Stomach smooth muscle (tissue), 2 donors: Measurements from ENCODE around the gene PPID.

Experiments used
- H3K27ac ChIP-seq: one replicate; pipeline ENCODE4 v1.7.0; 2013; ENCODE audit warnings: mild to moderate bottlenecking, low read length, inconsistent platforms
- H3K27me3 ChIP-seq, 2 donors: one replicate each; pipeline ENCODE4 v1.7.0; 2013; ENCODE audit warnings: low read length in 2 of 2; ENCODE audit not compliant: insufficient read depth in 2 of 2, control insufficient read depth in 1 of 2
- H3K36me3 ChIP-seq, 2 donors: one replicate each; pipeline ENCODE4 v1.7.0; 2013; ENCODE audit warnings: low read length in 2 of 2; ENCODE audit not compliant: control insufficient read depth in 2 of 2, insufficient read depth in 2 of 2
- H3K4me1 ChIP-seq: one replicate; pipeline ENCODE4 v1.7.0; 2013; ENCODE audit warnings: low read length; ENCODE audit not compliant: control insufficient read depth, insufficient read depth
- H3K4me3 ChIP-seq, 2 donors: one replicate each; pipeline ENCODE4 v1.7.0; 2013; ENCODE audit warnings: low read length in 2 of 2
- H3K9ac ChIP-seq, 2 donors: one replicate each; pipeline ENCODE4 v1.7.0; 2013; ENCODE audit warnings: low read length in 2 of 2, mild to moderate bottlenecking in 1 of 2
- H3K9me3 ChIP-seq, 2 donors: one replicate each; pipeline ENCODE4 v1.7.0; 2013; ENCODE audit warnings: low read length in 2 of 2; ENCODE audit not compliant: control insufficient read depth in 2 of 2
- donor health status: healthy.
- donor health status: Pancreatic carcinoma.

The PPID gene

DNA sequence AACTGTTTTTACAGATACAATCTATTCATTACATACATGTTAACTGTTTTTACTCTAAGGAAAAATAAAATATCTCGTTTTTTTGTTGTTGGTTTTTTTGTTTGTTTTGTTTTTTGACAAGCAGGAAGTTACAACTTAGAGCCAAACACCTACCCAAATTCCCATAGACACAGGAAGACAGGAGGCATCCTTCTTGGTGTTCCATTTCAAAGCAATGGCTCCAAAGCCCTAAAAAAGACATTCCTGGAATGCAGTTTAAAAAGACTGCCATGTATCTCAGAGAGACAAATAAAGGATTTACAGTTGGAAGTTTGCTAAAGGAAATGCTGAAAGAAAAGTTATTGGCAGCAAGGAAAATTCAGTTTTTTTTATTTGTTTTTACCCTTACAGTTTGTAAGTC, 34.4 kb downstream of the PPID start:
- Histone ChIP-seq H3K27ac (no peak overlapping the region), H3K36me3 (peaks cover 15 to 21% of the 10 kb centered on the region in 2 donors), H3K4me3 (no peak overlapping the region), H3K27me3 (no peaks in the 10 kb centered on the region), H3K9me3 (no peaks in the 10 kb centered on the region), H3K4me1 (no peaks in the 10 kb centered on the region), H3K9ac (no peak overlapping the region)

DNA sequence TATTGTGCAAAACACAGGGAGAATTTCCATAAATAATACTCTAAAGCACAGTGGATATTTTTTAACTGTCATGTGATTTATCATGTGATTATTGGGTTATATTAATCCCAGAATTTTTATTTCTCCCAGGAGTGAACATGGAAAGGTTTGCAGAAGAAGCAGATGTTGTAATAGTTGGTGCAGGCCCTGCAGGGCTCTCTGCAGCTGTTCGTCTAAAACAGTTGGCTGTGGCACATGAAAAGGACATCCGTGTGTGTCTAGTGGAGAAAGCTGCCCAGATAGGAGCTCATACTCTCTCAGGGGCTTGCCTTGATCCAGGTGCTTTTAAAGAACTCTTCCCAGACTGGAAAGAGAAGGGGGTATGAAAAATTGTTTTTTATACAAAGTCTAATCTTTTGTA, 41.1 kb downstream of the PPID start:
- H3K27me3 ChIP-seq: no peaks in the 10 kb centered on the region
- H3K4me3 ChIP-seq: no peak overlapping the region
- peaks cover 2 to 9% of the 10 kb centered on the region in 2 donors for H3K36me3 ChIP-seq
- no peaks in the 10 kb centered on the region for H3K4me1 ChIP-seq
- no peak overlapping the region for H3K9ac ChIP-seq
- H3K27ac ChIP-seq: no peak overlapping the region
- no peaks in the 10 kb centered on the region for H3K9me3 ChIP-seq

DNA sequence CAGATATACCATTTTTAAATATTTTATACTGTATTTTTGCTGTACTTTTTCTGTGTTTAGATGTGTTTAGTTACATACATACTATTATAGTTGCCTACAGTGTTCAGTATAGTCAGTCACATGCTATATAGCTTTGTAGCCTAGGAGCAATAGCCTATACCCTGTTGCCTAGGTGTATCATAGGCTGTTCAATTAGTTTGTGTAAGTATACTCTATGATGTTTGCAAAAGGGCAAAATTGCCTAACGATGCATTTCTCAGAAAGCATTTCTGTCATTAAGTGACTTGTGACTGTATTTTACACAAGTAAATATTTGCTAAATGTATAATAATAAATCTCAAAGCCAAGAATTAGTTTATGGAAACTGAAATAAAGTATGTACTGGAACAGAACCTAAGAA, 41.6 kb downstream of the PPID start:
- Histone ChIP-seq H3K4me1 (no peaks in the 10 kb centered on the region), H3K4me3 (no peak overlapping the region), H3K36me3 (peaks cover 2 to 6% of the 10 kb centered on the region in 2 donors), H3K27ac (no peak overlapping the region), H3K27me3 (no peaks in the 10 kb centered on the region), H3K9me3 (no peaks in the 10 kb centered on the region), H3K9ac (no peak overlapping the region)

DNA sequence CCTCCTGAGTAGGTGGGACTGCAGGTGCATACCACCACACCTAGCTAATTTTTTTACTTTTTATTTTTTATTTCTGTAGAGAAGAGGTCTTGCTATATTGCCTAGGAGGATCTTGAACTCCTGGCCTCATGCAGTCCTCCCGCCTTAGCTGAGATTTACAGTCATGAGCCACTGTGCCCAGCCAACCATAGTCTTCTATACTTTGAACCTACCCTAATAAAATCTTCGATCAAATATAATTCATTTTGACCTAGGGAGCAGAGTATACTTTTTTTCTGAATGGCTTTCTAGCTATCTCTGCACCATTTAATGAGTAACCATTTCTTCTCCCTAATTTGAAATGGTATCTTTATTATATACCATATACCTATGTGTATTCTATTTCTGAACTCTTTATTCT, 44.4 kb downstream of the PPID start:
- Histone ChIP-seq H3K9me3 (no peaks in the 10 kb centered on the region), H3K27ac (no peak overlapping the region), H3K36me3 (no peaks in the 10 kb centered on the region), H3K4me1 (no peaks in the 10 kb centered on the region), H3K27me3 (no peaks in the 10 kb centered on the region), H3K9ac (no peak overlapping the region), H3K4me3 (no peak overlapping the region)

DNA sequence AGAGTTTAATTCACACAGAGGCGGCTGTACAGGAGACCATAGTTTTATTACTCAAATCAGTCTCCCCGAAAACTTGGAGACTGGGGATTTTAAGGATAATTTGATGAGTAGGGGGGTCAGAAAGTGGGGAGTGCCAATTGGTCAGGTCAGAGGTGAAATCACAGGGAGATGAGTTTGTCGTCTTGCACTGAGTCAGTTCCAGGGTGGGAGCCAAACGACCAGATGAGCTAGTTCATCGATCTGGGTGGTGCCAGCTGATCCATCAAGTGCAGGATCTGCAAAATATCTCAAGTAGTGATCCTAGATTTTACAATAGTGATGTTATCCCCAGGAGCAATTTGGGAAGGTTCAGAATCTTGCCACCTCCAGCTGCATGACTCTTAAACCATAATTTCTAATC, 47.1 kb downstream of the PPID start:
- no peak overlapping the region for H3K27ac ChIP-seq
- H3K4me3 ChIP-seq: no peak overlapping the region
- no peaks in the 10 kb centered on the region for H3K36me3 ChIP-seq
- no peak overlapping the region for H3K9ac ChIP-seq
- peaks cover 4% of the 10 kb centered on the region for H3K4me1 ChIP-seq
- no peaks in the 10 kb centered on the region for H3K27me3 ChIP-seq
- H3K9me3 ChIP-seq: no peaks in the 10 kb centered on the region

DNA sequence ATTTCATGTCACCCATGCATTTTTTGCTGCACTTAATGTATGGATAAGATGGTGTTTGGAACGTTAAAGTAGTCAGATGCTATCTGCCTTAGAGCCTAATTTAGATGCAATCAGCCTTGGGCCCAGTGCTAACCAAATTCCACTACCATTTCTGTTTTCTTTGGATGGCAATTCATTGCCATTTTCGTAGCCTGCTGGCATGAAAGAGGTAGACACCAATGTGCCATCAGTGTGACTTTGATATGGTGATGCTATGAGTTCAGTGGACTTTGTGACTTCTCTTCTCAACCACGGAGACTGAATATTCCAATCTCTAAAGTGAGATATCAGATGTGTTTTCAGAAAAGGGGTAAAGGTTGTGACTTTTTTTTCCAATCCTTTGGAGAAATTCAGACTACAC, 49.6 kb downstream of the PPID start:
- Histone ChIP-seq H3K27ac (no peak overlapping the region), H3K9me3 (no peaks in the 10 kb centered on the region), H3K36me3 (no peaks in the 10 kb centered on the region), H3K9ac (no peak overlapping the region), H3K4me3 (no peak overlapping the region), H3K4me1 (peaks cover 11% of the 10 kb centered on the region), H3K27me3 (no peaks in the 10 kb centered on the region)

DNA sequence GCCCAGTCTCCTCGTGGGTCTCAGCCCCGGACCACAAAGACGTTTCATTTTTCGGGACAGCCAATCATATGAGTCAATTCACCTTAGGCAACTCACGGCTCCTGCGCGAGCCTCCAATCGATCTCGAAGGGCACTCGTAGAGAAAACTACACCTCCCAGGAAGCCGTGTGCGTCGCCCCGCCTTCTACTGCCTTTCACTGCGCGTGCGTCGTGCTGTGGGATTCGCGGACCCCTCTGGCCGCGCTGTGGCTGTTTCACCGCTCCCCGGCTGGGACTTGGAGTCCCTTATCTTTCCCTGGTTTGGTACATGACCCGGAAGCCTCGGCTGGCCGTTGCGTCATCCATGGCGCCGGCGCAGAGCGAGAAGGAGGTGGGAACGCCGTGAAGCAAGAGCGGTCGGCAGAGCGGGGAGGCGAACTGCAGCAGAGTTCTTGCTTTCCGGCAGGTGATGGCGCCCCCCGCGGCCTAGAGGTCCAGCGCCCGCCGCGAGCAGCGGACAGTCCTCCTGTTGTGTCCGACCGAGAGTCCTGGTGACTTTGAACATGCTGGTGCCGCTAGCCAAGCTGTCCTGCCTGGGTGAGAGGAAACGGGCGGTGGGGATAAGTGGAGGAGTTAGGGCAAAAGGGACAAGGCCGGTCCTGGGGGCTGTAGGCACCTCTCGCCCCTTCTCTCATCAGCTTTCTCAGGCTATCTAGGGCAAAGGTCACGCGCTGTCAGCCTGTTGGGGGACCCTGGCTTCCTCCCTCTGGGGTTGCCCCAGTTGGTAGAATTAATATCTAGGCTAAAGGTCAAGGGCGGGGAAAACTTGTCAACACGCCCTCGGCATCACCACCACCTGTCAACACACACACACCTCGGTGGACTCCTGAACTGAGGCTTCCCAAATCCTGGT, 51.0 kb downstream of the PPID start, which contains the start of gene ETFDH:
ETFDH (plus strand) TSS at position 382 of the 892 bp plus-strand sequence; CDS start at position 543, 161 bp downstream.
- peak within 1 kb of the TSS; percentile 98 for H3K27ac ChIP-seq
- no peaks in the 10 kb centered on the region for H3K36me3 ChIP-seq

DNA sequence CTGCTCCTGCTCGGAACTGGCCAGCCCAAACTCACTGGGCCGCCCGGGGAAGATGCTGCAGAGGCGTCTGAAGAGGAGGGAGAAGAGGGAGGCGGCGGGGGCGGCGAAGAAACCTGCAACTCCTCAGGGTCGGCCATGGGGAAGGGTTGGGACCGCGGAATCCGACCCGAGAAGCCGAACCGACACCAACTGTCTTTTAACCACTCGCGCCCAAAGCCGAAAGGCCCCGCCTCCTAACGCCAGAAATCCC, 51.6 kb downstream of the PPID start, which contains the start of gene C4orf46:
C4orf46 (minus strand) TSS at position 223 of the 250 bp plus-strand sequence; CDS start at position 137, 86 bp downstream.
- H3K27me3 ChIP-seq: no peaks in the 10 kb centered on the region
- no peaks in the 10 kb centered on the region for H3K9me3 ChIP-seq
- H3K36me3 ChIP-seq: no peaks in the 10 kb centered on the region
- peak within 1 kb of the TSS; percentile 99 to 100 for H3K9ac ChIP-seq
- peak within 1 kb of the TSS; percentile 91 to 98 for H3K4me3 ChIP-seq
- H3K27ac ChIP-seq: peak within 1 kb of the TSS; percentile 98
- H3K4me1 ChIP-seq: peaks cover 11% of the 10 kb centered on the region

More for the DNA sequence above, 51.0 kb downstream of the PPID start, which contains the start of gene ETFDH:
- Histone ChIP-seq H3K9ac (peak within 1 kb of the TSS; percentile 99 to 100), H3K27me3 (no peaks in the 10 kb centered on the region), H3K4me1 (peaks cover 11% of the 10 kb centered on the region), H3K4me3 (peak within 1 kb of the TSS; percentile 91 to 98), H3K9me3 (no peaks in the 10 kb centered on the region)

DNA sequence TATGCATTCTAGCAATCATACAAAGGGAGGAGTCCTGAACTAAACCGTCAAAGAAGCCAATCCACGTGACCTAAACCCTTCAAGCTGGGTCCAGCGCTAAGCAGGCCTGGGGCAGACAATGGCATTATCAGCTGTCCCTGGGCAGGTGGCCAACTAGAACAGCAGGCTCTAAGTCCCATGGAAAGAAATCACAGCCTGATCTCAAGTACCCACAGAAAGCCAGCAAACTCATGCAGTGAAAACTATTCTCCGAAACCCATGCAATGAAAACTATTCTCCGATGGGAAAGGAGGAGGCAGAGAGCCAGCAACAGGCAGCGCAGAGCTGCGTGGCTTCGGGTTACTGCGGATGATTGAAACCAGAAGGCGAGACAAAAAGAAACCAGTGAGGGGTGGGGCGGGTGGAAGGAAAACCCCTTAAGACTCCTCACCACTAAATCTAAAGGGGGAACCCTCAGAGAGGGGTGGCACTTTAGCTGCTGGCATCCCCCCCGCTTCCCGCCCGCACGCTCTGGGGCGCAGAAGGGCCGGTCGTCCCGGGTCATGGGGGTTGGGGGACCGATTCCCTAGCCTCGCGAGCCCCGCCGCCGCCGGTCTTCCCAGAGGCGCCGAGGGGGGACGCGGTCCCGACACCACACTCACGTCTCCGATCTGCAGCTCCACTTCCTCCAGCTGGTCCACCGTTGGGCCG, 52.1 kb downstream of the PPID start:
- Histone ChIP-seq H3K4me3 (peak overlapping the region; percentile 91 to 98), H3K27ac (peak overlapping the region; percentile 98), H3K27me3 (no peaks in the 10 kb centered on the region), H3K9ac (peak overlapping the region; percentile 75 to 99), H3K36me3 (no peaks in the 10 kb centered on the region), H3K4me1 (peaks cover 11% of the 10 kb centered on the region), H3K9me3 (no peaks in the 10 kb centered on the region)

DNA sequence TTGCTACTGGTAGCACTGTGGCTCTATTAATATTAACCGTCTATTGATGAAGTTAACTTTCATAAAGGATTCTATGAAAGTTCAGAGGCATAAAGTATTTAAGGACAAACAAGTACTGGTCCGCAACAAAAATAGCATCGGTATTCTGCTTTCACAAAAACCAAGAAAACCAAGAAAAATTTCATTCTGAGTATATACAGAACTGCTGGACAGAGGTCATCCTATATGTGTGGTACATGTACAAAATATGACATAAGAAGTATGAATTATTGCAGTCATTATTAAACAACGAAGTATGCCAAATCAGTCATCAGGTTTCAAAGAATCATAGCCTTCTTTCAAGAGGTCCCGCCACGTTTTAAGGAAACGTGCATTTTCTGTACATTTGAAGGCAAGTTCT, 53.9 kb downstream of the PPID start:
- no peaks in the 10 kb centered on the region for H3K27me3 ChIP-seq
- no peaks in the 10 kb centered on the region for H3K36me3 ChIP-seq
- H3K27ac ChIP-seq: no peak overlapping the region
- H3K4me3 ChIP-seq: no peak overlapping the region
- H3K9me3 ChIP-seq: no peaks in the 10 kb centered on the region
- H3K9ac ChIP-seq: no peak overlapping the region
- H3K4me1 ChIP-seq: peaks cover 11% of the 10 kb centered on the region
